Stimulated activated CD8-positive, alpha-beta memory T cell treated with anti-CD3 and anti-CD28 coated beads, Interleukin-12 subunit alpha, Interleukin-12 subunit beta, amount 100 ng/mL, for 1 hour (primary cell): ENCODE measurements around the gene ZNF775.

ENCODE experiments used
- DNase-seq: peaks from one replicate; pipeline ENCODE4 v3.0.0-alpha.2; 2020; ENCODE audit warnings: low read depth

Gene ZNF775

DNA sequence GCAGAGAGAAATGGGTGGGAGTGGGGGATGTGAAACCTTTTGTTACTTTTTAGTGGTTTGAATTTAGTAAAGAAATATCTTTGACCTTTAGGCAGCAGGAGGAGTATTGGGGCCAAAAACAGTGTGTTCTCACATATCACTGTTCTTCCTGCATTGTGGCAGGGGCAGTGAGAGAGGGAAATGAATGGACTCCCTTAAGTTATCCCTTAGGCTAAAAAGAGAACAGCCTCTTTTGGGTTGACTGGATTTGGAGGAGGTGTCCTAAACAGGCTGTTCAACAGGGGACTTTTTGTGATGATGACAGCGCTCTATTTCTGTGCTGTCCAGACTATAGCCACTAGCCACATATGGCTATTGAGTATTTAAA, 22.3 kb downstream of the ZNF775 start:
- DNase-seq, result no peak

DNA sequence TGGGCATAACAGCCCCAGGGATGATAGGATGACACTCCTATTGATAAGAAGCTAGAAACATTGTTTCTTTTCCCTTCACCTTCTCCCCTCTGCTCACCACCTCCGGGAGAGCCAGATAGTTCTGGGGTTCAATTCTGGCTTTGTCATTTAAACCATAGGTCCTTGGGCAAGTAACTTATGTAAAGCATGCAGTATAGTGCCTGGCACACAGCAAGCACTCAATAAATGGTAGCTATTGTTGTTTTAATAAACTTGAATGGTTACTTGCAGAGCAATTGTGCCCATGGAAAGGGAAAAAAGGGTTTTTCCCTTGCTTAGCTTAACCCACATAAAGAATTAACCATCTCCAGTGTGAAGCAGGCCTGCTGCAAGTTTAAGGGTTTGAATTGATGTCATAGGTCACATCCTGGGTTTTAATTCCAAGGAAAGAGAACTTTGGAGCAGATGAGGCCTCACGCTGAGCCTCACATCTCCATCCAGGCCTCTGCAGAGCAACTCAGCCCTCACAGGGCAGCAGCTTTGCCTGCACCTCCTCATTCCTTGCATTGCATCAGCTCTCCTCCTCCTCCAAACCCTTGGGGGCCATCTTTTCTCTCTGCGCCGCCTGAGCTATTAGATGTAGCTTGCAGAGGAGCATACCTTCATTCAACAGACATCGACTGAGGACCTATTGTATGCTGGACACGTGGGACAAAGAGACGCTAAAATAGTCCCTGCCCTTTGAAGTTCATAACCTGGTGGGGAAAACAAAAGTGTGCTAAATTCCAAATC, 22.9 kb downstream of the ZNF775 start:
- no peak for DNase-seq

DNA sequence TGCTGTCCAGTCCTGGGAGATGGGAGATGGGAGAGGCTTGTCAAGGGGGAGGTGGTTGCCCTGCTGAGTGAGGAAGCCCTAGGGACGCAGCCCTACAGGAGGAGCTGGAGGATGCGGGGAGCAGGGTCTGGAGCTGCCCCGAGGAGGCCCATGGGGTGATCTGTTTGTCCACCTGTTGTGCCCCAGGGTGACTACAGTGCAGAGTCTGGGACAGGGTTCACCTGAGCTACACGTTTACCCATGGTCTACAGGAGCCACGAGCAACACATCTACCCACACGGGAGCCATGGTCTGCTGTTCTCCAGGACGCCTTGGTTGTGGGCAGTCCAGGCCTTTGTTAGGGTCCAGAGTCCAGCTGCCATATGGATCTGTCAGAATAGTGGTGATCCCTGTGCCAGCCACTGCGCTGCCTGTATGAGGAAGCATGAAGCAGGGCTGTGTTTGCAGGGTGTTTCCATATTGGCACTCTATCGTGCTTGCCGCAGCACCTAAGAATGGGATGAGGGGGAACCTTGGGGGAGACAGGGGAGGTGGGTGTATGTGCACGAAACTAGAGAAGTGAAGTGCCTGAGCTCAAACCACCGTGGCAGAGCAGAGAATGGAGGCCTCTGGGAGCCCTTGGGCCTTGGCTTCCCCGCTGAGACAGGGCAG, 23.7 kb downstream of the ZNF775 start:
- no peak for DNase-seq

DNA sequence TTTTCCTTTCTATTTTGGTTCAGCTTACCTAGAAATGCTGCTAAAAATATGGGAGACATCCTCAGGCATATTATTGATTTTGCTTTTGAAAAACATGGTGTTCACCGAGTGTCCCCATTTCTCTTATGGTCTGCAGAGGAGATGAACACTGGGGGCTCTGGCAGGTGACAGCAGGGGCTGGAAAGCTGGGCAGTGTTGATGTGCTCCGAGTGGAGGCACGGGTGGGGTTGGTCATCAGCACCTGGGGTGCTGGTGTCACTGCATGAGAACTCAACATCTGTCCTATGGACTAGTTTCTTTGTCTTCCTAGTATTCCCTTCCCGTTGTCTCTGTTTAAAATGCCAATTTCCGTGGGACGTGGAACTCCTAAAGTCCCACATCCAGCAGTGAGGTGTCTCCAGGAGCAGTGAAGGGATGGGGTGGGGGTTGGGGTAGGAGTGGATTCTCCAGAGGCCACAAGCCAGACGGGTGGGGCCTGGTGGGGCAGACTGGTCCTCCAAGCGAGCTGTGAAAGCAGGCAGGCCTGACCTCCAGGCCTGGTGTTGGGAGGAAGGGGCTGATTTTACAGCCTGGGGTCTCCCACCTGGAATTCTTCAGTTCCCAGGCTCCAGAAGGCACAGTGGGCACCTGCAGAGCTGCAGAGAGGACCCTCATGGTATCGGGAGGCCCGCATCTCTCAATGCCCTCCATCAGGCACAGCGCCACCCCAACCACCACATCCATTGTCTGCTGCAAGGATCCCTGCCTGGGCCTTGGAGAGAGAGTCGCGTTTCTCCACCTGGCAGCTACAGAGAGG, 24.4 kb downstream of the ZNF775 start:
- no peak for DNase-seq

DNA sequence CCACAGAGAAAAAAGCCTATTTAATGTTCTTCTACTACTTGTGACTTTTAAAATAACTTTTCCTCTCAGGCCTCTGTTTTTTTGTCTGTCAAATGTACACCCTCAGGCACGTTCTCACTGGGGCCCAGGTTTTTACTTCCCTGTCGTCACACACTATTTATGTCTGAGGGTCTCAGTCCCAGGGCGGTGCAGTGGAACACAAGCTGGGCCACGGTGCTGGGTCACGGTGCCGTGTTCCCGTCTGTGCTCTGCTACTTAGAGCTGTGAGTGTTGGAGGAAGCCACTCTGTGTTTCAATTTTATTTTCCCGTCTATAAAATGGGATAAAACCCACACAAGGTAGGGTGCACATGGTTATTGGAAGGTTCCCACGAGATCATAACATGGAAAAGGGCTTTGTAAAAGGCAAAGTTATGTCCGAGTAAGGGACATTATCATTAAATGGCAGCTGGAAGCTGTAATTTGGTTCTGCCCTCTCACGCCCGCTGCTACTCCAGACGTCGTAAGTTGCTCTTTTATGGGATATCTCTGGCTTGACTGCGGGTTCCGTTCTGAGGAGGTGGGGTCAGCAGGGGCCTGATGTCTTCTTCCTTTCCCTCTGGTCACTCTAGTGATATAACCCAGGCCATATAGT, 25.2 kb downstream of the ZNF775 start:
- DNase-seq, result no peak

DNA sequence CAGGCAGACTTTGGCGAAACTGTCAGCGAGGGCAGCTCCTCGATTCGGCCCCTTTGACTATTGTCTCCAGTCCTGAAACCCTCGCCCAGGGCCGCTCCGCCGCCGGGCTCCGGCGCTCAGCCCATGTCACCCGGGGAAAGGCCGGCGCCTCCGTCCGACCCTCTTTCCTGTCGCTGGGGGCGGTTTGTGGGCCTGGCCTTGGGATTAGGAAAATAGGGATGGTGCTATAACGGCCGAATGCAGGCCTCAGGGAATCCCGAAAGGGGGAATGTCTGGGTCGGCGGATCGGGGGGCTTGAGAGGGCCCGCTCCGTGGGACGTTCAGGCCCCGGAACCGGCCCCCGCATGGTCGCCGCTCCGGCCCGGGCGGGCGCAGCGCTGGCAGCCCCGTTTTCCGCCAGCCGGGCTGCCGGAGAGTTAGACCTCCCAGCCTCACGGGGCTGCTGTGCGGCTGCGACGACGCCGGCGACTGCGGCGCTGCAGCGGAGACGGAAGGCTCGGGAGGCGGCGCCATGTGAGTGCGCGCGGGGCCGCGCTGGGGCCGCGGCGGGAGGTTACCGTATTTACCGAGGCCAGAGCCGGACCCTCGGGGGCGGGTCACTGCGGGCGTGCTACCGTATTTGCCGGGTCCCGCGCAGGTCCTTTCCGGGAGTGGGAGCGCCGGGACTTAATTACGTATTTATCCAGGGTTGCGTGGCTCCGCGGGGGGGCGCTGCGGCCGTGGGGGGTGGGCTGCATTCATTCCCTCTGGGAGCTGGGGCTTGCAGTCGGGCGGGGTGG, 25.9 kb downstream of the ZNF775 start:
- peak; percentile 50 for DNase-seq

DNA sequence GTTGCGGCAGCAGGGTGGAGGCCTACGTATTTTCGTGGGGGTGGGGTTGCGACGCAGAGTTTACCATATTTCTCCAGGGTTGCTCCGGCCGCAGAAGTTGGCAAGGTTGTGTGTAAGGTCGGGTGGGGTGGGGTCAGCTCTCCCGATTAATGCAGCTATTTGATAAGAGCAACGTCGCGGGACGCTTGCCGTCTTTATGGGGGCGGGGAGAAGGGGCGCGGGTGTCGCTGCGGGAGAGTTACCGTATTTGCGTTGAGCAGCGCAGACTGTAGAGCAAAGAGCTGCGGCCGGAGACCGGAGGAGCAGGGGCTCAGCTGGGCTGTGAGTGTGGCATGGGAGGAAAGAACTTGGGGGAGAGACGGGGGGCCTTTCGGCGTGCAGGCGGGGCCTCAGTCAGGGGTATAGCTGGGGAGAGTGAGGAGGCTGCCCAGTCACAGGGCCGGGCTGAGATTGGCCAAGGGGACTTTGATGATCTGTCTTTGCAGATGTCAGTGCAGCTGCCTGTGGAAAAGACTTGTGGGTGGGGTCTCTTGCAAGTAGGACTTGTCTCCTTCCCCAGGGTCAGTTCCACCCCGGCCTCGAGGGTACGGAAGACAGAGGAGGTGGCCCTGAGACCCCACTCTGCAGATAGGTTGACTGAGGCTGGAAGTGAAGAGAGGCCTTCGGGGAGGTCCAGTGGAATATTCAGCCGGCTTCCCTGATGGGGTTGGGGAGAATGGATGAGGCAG, 26.6 kb downstream of the ZNF775 start:
- no peak for DNase-seq

DNA sequence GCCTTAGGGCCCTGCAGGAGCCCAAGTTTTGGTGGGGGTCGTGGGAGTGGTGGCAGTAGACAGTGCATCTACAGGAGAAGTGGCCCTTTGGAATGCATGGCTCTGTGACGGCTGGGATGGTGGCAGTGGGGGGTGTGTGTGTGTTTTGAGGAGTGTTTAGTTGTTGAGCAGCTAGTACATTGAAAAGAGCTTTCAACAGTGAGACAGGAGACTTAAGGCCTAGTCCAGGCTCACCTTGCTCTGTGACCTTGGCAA, 27.1 kb downstream of the ZNF775 start:
- DNase-seq, result no peak

DNA sequence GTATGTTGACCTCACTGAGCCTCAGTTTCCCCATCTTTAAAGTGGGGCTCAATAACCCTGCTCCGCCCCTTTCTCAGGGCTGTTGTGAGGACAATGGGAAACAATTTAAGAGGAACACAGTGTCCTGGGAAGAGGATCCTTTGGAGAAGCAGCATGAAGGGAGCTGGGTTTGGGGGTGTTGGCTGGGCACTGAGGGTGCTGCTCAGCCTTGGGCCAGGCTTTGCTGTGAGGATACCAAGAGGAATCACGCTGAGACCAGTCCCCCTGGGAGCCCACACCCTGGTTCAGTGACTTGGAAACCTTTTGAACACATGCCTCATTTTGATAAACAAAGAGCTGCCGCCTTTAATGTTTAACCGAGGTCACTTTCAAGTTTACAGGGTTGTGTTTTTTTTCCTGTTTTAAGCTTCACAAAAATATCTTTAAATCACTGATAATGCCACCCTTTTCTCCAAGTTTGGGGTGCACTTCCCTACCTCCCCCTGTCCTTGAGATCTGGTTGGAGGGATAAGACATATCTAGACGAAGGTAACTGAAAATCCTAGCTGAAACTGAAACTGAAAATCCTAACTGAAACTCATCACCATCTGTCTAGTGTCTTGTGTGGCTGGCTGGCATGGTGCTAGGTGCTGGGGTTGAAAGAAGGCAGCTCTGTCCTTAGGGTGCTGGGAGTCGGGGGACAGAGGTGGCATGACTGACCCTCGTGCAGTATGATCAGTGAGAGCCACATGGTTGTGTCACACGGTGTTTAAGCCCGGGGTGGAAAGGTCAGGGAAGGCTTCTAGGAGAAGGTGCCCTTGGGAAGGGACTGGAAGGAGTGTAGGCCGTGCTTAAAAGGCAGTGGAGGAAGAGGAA, 27.7 kb downstream of the ZNF775 start:
- no peak for DNase-seq

DNA sequence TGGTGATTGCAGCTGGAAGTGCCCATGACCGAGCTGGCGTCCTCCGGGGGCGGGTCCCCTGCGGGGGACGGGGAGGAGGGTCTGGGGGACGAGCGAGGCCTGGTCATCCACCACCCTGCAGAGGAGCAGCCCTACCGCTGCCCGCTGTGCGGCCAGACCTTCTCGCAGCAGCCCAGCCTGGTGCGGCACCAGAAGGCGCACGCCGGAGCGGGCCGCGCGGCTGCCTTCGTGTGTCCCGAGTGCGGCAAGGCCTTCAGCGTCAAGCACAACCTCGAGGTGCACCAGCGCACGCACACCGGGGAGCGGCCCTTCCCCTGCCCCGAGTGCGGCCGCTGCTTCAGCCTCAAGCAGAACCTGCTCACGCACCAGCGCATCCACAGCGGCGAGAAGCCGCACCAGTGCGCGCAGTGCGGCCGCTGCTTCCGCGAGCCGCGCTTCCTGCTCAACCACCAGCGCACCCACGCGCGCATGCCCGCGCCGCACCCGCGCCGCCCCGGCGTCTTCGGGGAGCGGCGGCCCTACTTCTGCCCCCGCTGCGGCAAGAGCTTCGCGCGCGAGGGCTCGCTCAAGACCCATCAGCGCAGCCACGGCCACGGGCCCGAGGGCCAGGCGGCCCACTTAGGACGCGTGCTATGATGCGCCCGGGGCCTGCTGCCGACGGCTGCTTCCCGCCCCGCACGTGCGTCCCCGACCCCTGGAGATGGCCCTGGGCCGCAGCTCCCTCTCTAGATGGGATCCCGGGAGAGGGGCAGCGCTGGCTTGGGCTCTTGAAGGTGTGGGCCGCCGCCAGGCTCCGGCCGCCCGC, 28.7 kb downstream of the ZNF775 start:
- no peak for DNase-seq

DNA sequence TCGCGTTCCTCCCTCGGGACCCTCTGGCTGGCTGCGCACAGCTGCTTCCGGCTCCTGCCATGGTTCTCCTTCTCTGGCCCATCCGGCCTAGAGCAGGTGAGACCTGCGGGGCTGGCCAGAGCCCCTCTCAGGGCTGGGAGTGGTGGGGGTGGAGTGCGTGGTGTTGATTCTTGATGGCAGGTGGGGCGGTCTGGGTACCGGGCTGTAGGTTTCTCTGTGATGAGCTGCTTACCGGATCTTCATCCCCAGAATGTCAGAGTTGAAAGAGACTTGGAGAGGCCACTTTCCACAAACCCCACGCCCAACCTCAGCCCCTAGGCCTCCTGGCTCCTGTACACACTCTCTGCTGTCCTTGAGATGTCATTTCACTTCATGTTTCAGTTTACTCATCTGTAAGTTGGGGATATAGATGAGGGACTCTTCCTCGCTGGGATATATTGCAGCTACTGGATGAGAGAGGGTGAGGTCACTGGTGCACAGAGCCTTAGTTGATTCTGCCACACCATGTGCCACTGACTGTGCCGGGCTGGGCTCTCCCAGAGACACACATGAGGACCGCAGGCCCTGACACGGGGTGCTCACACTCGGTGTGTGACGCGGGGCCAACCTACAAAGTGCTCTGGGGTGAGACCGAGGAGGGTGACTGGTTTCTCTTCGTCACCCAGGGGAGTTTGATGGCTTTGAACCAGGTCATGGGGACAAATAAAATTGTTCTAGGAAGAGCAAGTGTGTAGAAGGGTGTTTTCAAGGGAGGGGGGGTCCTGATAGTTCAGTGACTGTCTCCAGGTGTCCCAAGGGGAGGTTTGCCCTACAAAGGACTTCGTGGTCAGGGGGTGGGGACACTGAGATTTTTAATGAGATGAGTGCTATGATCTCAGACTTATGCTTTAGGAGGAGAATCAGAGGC, 29.5 kb downstream of the ZNF775 start:
- DNase-seq, result no peak

DNA sequence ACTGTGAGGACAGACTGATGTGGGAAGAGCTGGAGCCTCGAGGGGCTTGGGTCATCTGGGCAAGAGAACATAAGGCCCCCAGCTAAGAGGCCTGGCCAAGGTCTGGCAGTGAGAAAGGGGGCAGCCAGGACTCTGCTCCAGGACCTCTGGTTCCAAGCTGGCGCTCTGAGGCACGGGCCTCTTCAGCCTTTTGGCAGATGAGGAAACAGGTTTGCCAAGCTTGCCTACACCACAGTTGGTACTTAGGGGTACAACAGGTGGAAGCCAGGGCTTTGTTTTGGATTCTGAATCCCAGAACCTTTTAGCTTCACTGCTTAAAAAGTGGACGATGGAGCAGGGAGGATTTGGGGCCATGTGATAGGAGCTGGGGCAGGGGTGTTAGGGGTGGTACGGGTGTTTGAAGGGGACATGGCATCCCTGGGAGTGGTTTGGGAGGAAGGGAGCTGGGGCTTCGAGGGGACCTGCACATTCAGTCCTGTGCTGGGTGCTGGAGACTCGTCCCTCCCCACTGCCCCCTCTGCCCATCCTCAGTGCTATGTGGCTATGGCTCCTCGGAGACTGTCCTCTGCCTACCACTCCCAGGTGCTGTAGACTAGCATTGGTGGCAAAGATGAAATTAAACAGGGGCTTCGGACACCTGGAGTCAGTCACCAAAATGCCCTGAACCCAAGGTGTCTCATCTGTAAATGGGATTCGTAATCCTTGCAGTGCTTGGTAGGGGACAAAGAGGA, 30.3 kb downstream of the ZNF775 start:
- DNase-seq, result no peak

DNA sequence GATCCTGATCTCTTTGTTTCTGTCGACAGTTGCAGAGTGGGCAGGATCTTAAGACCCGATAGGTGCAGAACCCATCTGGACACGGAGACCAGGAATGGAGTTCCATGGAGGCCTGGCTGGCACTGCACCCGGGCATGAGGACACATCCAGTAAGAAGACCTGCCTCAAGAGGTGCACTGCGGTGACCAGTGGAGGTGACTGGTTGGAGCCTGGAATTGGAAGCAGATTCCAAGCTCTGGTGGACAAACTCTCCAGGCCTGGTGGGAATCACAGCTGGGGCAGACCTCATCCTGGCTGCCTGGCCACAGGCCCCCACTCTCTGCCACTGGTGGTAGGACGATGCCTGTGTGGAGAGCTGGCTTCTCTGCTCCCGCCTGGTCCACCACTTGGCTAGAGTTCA, 31.0 kb downstream of the ZNF775 start:
- no peak for DNase-seq

DNA sequence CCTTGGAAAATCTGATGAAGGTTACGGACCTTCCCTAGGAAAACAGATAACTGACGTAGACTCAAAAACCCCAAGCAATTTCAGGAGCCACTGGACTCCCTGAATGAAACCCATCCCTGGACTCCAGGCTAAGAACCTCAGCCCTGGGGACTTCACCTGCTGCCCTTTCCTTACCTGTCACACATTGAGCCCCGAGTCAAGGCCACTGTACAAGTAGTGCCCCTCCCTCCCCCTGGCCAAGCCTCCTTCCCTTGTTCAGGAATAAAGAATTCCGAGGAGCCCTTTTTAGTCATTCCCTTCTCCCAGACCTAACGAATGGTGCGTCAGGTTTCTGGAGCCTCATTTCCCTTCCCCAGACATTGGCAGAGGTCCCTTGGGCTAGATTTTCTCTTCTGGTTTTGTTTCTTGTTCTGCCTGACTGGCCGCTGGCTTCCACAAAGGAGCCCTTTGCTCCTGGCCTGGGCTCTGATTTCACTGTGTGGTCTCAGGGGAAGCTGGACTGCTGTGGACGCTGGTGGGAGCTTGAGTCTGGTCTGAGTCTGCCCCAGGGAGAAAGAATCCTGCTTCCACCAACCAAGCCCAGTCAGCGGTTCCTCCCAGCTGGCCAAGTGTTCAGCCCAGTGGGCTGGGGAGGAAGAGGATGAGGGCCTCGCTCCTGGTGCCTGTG, 31.7 kb downstream of the ZNF775 start:
- no peak for DNase-seq

DNA sequence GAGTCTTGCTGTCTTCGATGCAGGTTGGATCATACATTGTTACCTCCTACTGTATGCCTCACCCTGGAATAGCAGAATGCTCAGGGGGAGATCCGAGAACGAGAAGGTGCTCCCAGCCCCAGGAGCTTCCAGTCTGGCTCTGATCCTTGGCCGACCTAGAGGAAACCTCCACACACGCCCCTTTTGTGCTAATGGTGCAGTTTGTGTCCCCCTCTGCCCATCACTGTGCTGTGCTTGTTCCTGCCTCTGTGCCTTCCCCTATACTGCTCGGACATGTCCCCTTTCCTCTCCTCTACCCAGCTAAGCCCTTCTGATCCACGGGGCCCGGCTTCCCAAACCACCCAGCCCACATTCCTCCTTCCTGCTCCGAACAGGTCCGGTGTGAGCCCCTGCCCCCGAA, 32.5 kb downstream of the ZNF775 start:
- DNase-seq, result no peak

DNA sequence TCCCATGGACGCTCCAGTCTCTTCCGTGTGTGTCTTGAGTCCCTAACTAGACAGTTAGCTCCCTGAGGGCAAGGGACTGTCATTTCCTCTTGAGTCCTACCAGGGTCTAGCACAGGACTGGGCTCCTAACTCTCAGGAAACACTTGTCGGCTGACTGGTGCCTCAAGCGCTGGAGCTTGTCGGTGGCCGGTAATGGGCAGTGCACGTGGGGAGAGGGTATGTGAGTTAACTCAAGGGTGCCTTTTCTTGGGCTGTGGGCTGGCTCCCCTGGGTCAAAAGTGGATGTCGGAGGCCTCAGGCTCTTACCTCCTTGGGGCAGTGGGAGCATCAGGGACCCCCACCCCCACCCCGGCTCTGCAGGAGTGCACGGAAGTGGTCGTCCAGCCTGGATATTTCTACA, 32.9 kb downstream of the ZNF775 start:
- DNase-seq, result no peak
